GM12878 (cell line): ENCODE measurements around the gene TMBIM1.

Source experiments
- POLR2A ChIP-seq: IDR thresholded peaks from 2 replicates; pipeline ENCODE4 v1.6.1; 2011; ENCODE audit warnings: low read depth, mild to moderate bottlenecking, low read length
- YY1 ChIP-seq: IDR thresholded peaks from 2 replicates; pipeline ENCODE4 v1.6.1; 2011; ENCODE audit warnings: low read depth, mild to moderate bottlenecking, low read length
- TF ChIP-seq, protein P1 (sequence below), 3 experiments: IDR thresholded peaks in 2 of 3; conservative IDR thresholded peaks in 1 of 3; 2 replicates each; pipeline ENCODE4 v1.5.1; 2011; ENCODE audit warnings: low read depth in 3 of 3, low read length in 3 of 3, mild to moderate bottlenecking in 3 of 3, control low read depth in 2 of 3, moderate library complexity in 2 of 3, inconsistent platforms in 1 of 3, mixed read lengths in 1 of 3; ENCODE audit not compliant: control insufficient read depth in 2 of 3, insufficient read depth in 1 of 3; ENCODE audit errors: extremely low read depth in 1 of 3

DNA sequence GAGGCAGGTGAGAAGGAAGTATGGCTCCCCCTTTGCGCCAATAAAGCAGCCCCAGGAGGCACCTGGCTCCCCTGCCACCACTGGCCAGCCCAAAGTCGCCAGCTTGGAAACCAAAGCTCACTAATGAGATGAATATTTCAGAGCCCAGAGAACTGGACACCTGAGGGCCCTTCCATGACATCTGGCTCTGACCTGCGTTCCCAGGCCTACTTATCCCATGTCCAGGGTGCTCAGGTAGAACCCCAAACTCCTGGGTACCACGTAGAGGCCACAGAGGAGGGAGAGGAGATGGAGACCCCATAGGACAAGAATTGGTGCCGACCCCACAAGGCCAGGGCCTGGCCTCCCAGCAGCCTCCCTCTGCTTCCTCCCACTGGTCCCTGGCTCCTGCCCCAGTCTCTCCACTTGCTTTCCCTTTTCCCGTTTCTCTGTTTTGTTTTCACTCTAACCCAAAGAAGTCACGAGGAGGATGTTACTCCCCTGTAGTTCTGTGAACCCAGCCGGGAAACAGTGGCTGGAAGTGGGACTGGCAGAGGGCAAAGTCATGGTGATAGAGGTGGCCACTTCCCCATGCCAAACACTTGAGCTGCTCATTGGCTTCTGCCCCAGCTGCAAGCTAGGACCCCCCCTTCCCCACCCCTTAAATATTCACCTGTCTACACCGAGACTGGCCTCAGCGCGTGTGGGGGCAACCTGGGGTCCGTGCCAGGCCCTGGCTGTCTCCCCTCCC, 820 bp downstream of the TMBIM1 start:
- TF ChIP-seq, protein P1, sequence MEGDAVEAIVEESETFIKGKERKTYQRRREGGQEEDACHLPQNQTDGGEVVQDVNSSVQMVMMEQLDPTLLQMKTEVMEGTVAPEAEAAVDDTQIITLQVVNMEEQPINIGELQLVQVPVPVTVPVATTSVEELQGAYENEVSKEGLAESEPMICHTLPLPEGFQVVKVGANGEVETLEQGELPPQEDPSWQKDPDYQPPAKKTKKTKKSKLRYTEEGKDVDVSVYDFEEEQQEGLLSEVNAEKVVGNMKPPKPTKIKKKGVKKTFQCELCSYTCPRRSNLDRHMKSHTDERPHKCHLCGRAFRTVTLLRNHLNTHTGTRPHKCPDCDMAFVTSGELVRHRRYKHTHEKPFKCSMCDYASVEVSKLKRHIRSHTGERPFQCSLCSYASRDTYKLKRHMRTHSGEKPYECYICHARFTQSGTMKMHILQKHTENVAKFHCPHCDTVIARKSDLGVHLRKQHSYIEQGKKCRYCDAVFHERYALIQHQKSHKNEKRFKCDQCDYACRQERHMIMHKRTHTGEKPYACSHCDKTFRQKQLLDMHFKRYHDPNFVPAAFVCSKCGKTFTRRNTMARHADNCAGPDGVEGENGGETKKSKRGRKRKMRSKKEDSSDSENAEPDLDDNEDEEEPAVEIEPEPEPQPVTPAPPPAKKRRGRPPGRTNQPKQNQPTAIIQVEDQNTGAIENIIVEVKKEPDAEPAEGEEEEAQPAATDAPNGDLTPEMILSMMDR (IDR thresholded peaks at IDR 0.05 in 2 of 3, conservative IDR thresholded peaks at IDR 0.05 in 1 of 3; ENCODE audit: control insufficient read depth in 2 of 3, extremely low read depth in 1 of 3, insufficient read depth in 1 of 3, low read depth in 3 of 3, low read length in 3 of 3), result no peak
- TF ChIP-seq YY1, result no peak
- no peak for TF ChIP-seq POLR2A
